Esophagus (tissue), 2 donors: ENCODE data around the gene DCPS. TPM values are rescaled to one million over a fixed set of nuclear protein-coding genes. Genes with fewer than 3 reads are reported as not detected.
"Not testable (repeated sequence)": the region's sequence is repeated elsewhere in the genome, so short reads cannot be mapped to it uniquely, and the experiment has no call there.

Experiments used
- H3K27ac ChIP-seq, 2 donors: one replicate each; pipeline ENCODE4 v1.5.1; 2013; ENCODE audit warnings: low read depth in 2 of 2, mild to moderate bottlenecking in 2 of 2, inconsistent platforms in 1 of 2, low read length in 1 of 2, moderate library complexity in 1 of 2
- H3K27me3 ChIP-seq, 2 donors: one replicate each; pipeline ENCODE4 v1.6.1; 2013; ENCODE audit warnings: low read length in 2 of 2, control low read depth in 1 of 2, mild to moderate bottlenecking in 1 of 2; ENCODE audit not compliant: insufficient read depth in 2 of 2, control insufficient read depth in 1 of 2
- H3K36me3 ChIP-seq, 2 donors: one replicate each; pipeline ENCODE4 v1.6.1; 2013; ENCODE audit warnings: low read length in 1 of 2; ENCODE audit not compliant: control insufficient read depth in 2 of 2, insufficient read depth in 2 of 2
- H3K4me1 ChIP-seq, 2 donors: one replicate each; pipeline ENCODE4 v1.6.1; 2013; ENCODE audit warnings: low read length in 1 of 2; ENCODE audit not compliant: control insufficient read depth in 2 of 2, insufficient read depth in 2 of 2
- H3K4me3 ChIP-seq, 2 donors: one replicate each; pipeline ENCODE4 v1.5.1; 2013; ENCODE audit warnings: low read length in 2 of 2, mild to moderate bottlenecking in 2 of 2, low read depth in 1 of 2, moderate library complexity in 1 of 2
- H3K9me3 ChIP-seq, 2 donors: one replicate each; pipeline ENCODE4 v1.6.1; 2013; ENCODE audit warnings: mild to moderate bottlenecking in 2 of 2, low read depth in 1 of 2, low read length in 1 of 2, moderate library complexity in 1 of 2; ENCODE audit not compliant: control insufficient read depth in 2 of 2, insufficient read depth in 1 of 2
- WGBS, 2 donors: extraction: QIAGEN DNeasy Blood & Tissue Kit; methylation state at CpG; one replicate each; pipeline ENCODE4 v1.1.7; 2013; 5-methylcytosine and 5-hydroxymethylcytosine counted together
- polyA plus RNA-seq, 2 donors: library from polyadenylated mRNA; stranded (reverse); fragments of 200-250 nt; gene quantifications; one replicate each; pipeline ENCODE4 v1.2.3, GENCODE V29; 2013
- donor health status: healthy with polysubstance abuse.
- donor health status: Bipolar disorder and iron deficiency.

The DCPS gene
- polyA plus RNA-seq, 2 donors, result 15.9 to 18.9 TPM

GRCh38 chr11:126346586-126346940 is 42.7 kb downstream of the DCPS start:
- peaks cover 3 to 18% of the 10 kb centered on the region in 2 donors for H3K36me3 ChIP-seq
- H3K27me3 ChIP-seq, result no peaks in the 10 kb centered on the region
- peak overlapping the region; percentile 49 to 66 for H3K27ac ChIP-seq
- H3K4me3 ChIP-seq, result no peak overlapping the region
- H3K4me1 ChIP-seq, result peaks cover 2 to 13% of the 10 kb centered on the region in 2 donors
- WGBS, 2 donors, result 88 to 96% methylated on average over 1 of the region's 1 CpG
- no peaks in the 10 kb centered on the region for H3K9me3 ChIP-seq

GRCh38 chr11:126346946-126347345 is 43.1 kb downstream of the DCPS start:
- not testable (repeated sequence) for H3K27me3 ChIP-seq, H3K4me3 ChIP-seq, H3K9me3 ChIP-seq
- peaks cover 2 to 13% of the 10 kb centered on the region in 2 donors for H3K4me1 ChIP-seq
- H3K36me3 ChIP-seq, result peaks cover 3 to 18% of the 10 kb centered on the region in 2 donors
- WGBS, 2 donors, result 84 to 85% methylated on average over 7 of the region's 7 CpGs
- H3K27ac ChIP-seq, result peak overlapping the region in 1 of 2 donors; percentile 53

DNA sequence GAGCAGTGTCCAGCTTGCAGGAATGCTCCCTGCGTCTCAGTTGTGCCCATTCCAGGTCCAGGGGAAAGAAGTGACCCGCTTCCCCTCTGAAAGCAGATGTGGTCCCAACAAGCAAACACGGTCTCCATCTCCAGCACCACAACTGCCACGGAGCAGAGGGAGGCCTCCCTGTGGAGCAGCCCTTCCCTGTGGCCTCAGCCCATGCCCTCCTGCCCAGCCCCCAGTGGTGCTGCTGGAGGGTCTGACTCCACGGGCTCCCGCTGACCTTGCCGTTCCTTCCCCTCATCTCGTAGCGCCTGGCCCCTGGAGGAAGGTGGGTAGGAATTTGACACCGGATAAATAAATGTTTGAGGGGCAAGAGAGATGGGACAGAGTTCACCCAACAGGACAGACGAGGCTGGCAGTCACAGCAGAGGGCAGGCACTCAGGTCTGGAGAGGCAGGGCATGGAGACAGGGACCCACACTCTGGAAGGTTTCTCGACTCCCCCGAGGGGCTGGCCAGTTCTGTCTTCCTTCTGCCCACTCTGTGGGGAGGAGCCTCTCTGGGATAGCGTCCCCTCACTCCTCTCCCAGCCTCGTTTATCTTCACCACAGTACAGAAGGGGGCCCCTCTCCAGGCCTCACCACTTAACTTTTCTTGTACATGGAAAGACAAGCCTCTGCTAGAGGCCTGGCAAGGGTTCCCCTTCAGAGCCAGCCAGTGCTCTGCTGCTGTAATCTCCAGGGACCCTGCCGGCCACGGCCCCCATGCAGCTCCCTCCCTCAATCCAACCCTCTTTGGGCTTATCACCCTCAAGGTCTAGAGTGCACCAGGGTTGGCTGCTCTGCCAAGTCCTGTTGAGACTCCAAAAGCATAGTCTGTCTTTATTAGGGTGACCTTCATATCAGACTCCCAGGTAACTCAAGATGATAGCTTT is 44.1 kb downstream of the DCPS start:
- Histone ChIP-seq H3K27ac (no peak overlapping the region), H3K4me3 (no peak overlapping the region), H3K4me1 (peaks cover 2 to 13% of the 10 kb centered on the region in 2 donors), H3K9me3 (no peaks in the 10 kb centered on the region), H3K27me3 (no peaks in the 10 kb centered on the region), H3K36me3 (peaks cover 3 to 17% of the 10 kb centered on the region in 2 donors)
- WGBS, 2 donors, result 84 to 87% methylated on average over 17 of the region's 17 CpGs

DNA sequence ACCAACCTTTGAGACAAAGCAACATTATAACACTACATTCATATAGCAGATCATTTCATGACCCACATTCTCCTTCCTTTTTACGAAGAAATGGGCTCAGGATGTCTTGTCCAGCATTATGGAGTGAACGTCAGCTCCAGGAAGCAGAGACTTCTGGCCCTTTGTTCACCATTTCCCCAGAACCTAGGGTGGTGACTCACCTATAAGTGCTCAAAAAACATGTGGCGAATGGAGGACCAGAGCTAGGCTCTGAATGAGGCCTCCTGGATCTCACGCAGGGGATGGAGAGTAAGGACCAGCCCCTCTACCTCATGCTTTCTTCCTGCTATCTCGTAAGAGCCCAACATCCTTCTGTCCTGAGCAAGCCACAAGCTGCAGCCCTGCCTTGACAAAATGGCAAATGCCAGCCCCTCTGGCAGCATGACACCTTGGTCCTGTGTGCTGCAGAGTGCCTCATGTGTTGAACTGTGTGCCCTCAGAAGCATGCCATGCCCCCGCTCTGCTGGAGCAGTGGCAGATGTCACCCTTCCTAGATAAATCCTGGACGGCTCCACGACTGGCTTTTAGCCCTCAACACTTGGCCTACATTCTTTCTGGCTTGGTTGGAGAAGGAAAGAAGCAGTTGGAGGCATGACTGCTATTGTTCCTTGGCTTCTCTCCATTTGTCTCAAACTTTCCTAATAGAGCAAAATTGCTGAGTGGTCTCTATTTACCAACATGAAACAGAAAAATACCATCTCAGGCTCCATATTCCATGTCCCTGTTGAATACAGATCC is 45.1 kb downstream of the DCPS start:
- WGBS, 2 donors, result 66 to 72% methylated on average over 8 of the region's 8 CpGs
- peaks cover 2 to 13% of the 10 kb centered on the region in 2 donors for H3K4me1 ChIP-seq

GRCh38 chr11:126350836-126351235 is 47.0 kb downstream of the DCPS start:
- Histone ChIP-seq H3K36me3 (peaks cover 0 to 4% of the 10 kb centered on the region in 2 donors), H3K4me3 (no peak overlapping the region), H3K27ac (no peak overlapping the region), H3K4me1 (peaks cover 8 to 11% of the 10 kb centered on the region in 2 donors), H3K9me3 (no peaks in the 10 kb centered on the region), H3K27me3 (no peaks in the 10 kb centered on the region)
- 72 to 73% methylated on average over 5 of the region's 5 CpGs for WGBS, 2 donors

More for the DNA sequence above, 45.1 kb downstream of the DCPS start:
- Histone ChIP-seq H3K4me3 (no peak overlapping the region), H3K9me3 (no peaks in the 10 kb centered on the region), H3K27me3 (no peaks in the 10 kb centered on the region), H3K27ac (peak overlapping the region in 1 of 2 donors; percentile 34), H3K36me3 (peaks cover 3 to 11% of the 10 kb centered on the region in 2 donors)

- peaks cover 7 to 8% of the 10 kb centered on the region in 2 donors for H3K4me1 ChIP-seq
- H3K36me3 ChIP-seq, result no peaks in the 10 kb centered on the region
- WGBS, 2 donors, result 80 to 82% methylated on average over 3 of the region's 3 CpGs
- H3K9me3 ChIP-seq, result no peaks in the 10 kb centered on the region
- H3K27ac ChIP-seq, result no peak overlapping the region
- H3K27me3 ChIP-seq, result no peaks in the 10 kb centered on the region
- H3K4me3 ChIP-seq, result no peak overlapping the region
Measured at GRCh38 chr11:126352163-126352562, 48.3 kb downstream of the DCPS start.

- no peaks in the 10 kb centered on the region for H3K9me3 ChIP-seq
- H3K4me3 ChIP-seq, result no peak overlapping the region
- no peaks in the 10 kb centered on the region for H3K36me3 ChIP-seq
- peak overlapping the region; percentile 15 to 17 for H3K27ac ChIP-seq
- H3K27me3 ChIP-seq, result no peaks in the 10 kb centered on the region
- H3K4me1 ChIP-seq, result peaks cover 7 to 8% of the 10 kb centered on the region in 2 donors
- WGBS, 2 donors, result 69 to 71% methylated on average over 4 of the region's 4 CpGs
Measured at GRCh38 chr11:126352934-126353801, 49.3 kb downstream of the DCPS start.

DNA sequence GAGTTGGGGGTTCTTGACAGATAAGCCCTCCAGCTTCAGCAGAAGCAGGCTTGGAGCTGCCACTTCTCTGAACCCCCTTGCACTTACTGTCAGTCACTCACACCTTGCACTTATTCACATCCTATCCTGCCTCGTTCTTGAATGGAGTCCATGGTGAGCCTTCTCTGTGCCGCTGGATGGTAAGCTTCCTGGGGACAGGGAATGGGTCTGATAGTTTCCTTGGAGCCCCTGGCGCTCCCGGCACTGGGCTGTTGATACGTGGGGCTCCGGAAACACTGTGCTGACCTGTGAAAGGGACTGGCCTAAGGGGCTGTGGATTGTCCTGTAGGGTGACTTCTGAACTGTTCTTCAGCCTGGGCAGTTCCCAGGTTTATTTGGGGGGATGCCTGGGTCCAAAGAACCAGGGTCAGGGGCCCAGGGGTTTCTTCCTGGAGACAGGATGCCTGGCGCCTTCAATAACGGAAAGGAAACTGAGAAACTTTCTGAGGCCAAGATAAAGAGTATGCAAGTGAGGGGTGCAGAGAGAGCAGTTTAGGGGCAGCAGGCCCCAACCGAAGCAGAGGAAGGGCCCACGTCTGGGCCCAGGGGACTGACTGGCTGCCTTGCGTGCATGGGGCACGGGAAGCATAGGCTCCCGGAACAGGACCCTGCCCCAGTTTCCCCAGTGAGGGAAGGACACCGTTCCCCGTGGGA is 50.9 kb downstream of the DCPS start:
- 42 to 58% methylated on average over 10 to 15 of the region's 15 CpGs for WGBS, 2 donors
- Histone ChIP-seq H3K36me3 (no peaks in the 10 kb centered on the region), H3K4me3 (peak overlapping the region; percentile 50 to 61), H3K9me3 (no peaks in the 10 kb centered on the region), H3K4me1 (peaks cover 7 to 10% of the 10 kb centered on the region in 2 donors), H3K27me3 (no peaks in the 10 kb centered on the region), H3K27ac (peak overlapping the region; percentile 53 to 79)
